GM18519 (cell line): ENCODE data around the gene ESRRB.

Source experiments
- ATAC-seq: cut with Tn5 transposase; IDR thresholded peaks from one replicate; pipeline ENCODE4 v1.9.1; 2021; ENCODE audit warnings: mild to moderate bottlenecking, moderate library complexity; ENCODE audit not compliant: unreplicated experiment, low FRiP score

ESRRB gene

GRCh38 chr14:76375947-76376404, at the start of gene ESRRB:
ESRRB (plus strand) TSS chr14:76376137; CDS start chr14:76376402, 265 bp downstream.
- no peak for ATAC-seq

GRCh38 chr14:76326918-76327689, 48.8 kb upstream of the ESRRB start:
- ATAC-seq, result no peak

- ATAC-seq, result no peak
These were observed 47.3 kb upstream of the ESRRB start for GRCh38 chr14:76328457-76329137.

- no peak for ATAC-seq
These were observed 46.6 kb upstream of the ESRRB start for GRCh38 chr14:76329154-76329928.

GRCh38 chr14:76329951-76330350, 46.0 kb upstream of the ESRRB start:
- ATAC-seq, result no peak

- ATAC-seq, result no peak
These were observed 45.3 kb upstream of the ESRRB start for GRCh38 chr14:76330411-76331327.

- ATAC-seq, result no peak
These were observed 44.5 kb upstream of the ESRRB start for GRCh38 chr14:76331328-76332011.

GRCh38 chr14:76333664-76334063, 42.3 kb upstream of the ESRRB start:
- ATAC-seq, result no peak

GRCh38 chr14:76334316-76334715, 41.6 kb upstream of the ESRRB start:
- ATAC-seq, result no peak

GRCh38 chr14:76336876-76337275, 39.1 kb upstream of the ESRRB start:
- no peak for ATAC-seq

GRCh38 chr14:76337635-76338545, 38.0 kb upstream of the ESRRB start:
- ATAC-seq, result no peak

GRCh38 chr14:76339728-76340615, 36.0 kb upstream of the ESRRB start:
- no peak for ATAC-seq

GRCh38 chr14:76343386-76343785, 32.6 kb upstream of the ESRRB start:
- ATAC-seq, result no peak

- no peak for ATAC-seq
These were observed 29.4 kb upstream of the ESRRB start for GRCh38 chr14:76346391-76347160.

- ATAC-seq, result no peak
These were observed 27.0 kb upstream of the ESRRB start for GRCh38 chr14:76348898-76349297.

- no peak for ATAC-seq
These were observed 25.9 kb upstream of the ESRRB start for GRCh38 chr14:76349993-76350392.

GRCh38 chr14:76350671-76351070, 25.3 kb upstream of the ESRRB start:
- ATAC-seq, result no peak
